Liver (tissue), 9 donors: ENCODE results near the gene KANK4. TPM values are rescaled to one million over a fixed set of nuclear protein-coding genes. Genes with fewer than 3 reads are reported as not detected.

ENCODE experiments used
- DNase-seq: peaks from one replicate; pipeline ENCODE4 v3.0.0-alpha.2; 2017; ENCODE audit warnings: low spot score
- H3K27ac ChIP-seq, 2 donors: one replicate each; pipeline ENCODE4 v1.7.0; 2013; ENCODE audit warnings: inconsistent platforms in 2 of 2, low read length in 2 of 2, control low read depth in 1 of 2, low read depth in 1 of 2, mild to moderate bottlenecking in 1 of 2
- H3K27me3 ChIP-seq, 4 donors: one replicate each; pipeline versions ENCODE4 v1.6.1 to v1.7.0; 2013; ENCODE audit warnings: low read length in 3 of 4, inconsistent platforms in 1 of 4, mild to moderate bottlenecking in 1 of 4, moderate library complexity in 1 of 4; ENCODE audit not compliant: control insufficient read depth in 4 of 4, insufficient read depth in 4 of 4
- H3K36me3 ChIP-seq, 4 donors: one replicate each; pipeline versions ENCODE4 v1.6.1 to v1.7.0; 2013; ENCODE audit warnings: low read length in 3 of 4, mild to moderate bottlenecking in 3 of 4, low read depth in 1 of 4, moderate library complexity in 1 of 4; ENCODE audit not compliant: control insufficient read depth in 4 of 4, insufficient read depth in 3 of 4
- H3K4me1 ChIP-seq, 4 donors: one replicate each; pipeline versions ENCODE4 v1.6.1 to v1.7.0; 2013; ENCODE audit warnings: low read length in 3 of 4, mild to moderate bottlenecking in 3 of 4, moderate library complexity in 1 of 4; ENCODE audit not compliant: control insufficient read depth in 4 of 4, insufficient read depth in 4 of 4
- H3K4me3 ChIP-seq, 3 donors: one replicate each; pipeline versions ENCODE4 v1.6.1 to v1.7.0; 2013; ENCODE audit warnings: low read length in 3 of 3, control low read depth in 1 of 3, low read depth in 1 of 3, mild to moderate bottlenecking in 1 of 3
- H3K9ac ChIP-seq, 2 donors: one replicate each; pipeline ENCODE4 v1.7.0; 2013; ENCODE audit warnings: low read length in 2 of 2, mild to moderate bottlenecking in 2 of 2, moderate library complexity in 2 of 2, control low read depth in 1 of 2, low read depth in 1 of 2
- H3K9me3 ChIP-seq, 4 donors: one replicate each; pipeline versions ENCODE4 v1.6.1 to v1.7.0; 2013; ENCODE audit warnings: low read length in 3 of 4; ENCODE audit not compliant: control insufficient read depth in 4 of 4
- EGR1 ChIP-seq, 2 donors: IDR thresholded peaks; 2 replicates each; pipeline ENCODE4 v1.6.1; 2016 to 2018; ENCODE audit warnings: antibody characterized with exemption in 2 of 2, low read depth in 2 of 2
- FOXA2 ChIP-seq: IDR thresholded peaks from 2 replicates; pipeline ENCODE4 v1.6.1; 2016; ENCODE audit warnings: antibody characterized with exemption
- NR2F2 ChIP-seq: IDR thresholded peaks from 2 replicates; pipeline ENCODE4 v1.6.1; 2016; ENCODE audit warnings: antibody characterized with exemption
- SP1 ChIP-seq: IDR thresholded peaks from 2 replicates; pipeline ENCODE4 v1.6.1; 2018; ENCODE audit warnings: antibody characterized with exemption, mild to moderate bottlenecking
- WGBS: extraction: QIAGEN DNeasy Blood & Tissue Kit; methylation state at CpG from one replicate; pipeline ENCODE4 v1.1.7; 2013; 5-methylcytosine and 5-hydroxymethylcytosine counted together
- polyA plus RNA-seq, 2 donors: library from polyadenylated mRNA; stranded (reverse) in 1 of 2; unstranded in 1 of 2; fragments of 200-250 nt in 1 of 2; fragments of >200 nt in 1 of 2; fragmentation: Nextera tagmentation in 1 of 2; extraction: Ambion mirVana in 1 of 2; gene quantifications; one replicate each; pipeline versions ENCODE4 v1.2.1 to v1.2.3, GENCODE V29; 2013 to 2015
- total RNA-seq, 2 donors: library from RNA; depleted of rRNA; stranded (reverse); fragments of >200 nt; gene quantifications; one replicate each; pipeline ENCODE4 v1.2.3, GENCODE V29; 2014
- TF ChIP-seq, protein P1 (sequence below): fragments of 150-350 bp; IDR thresholded peaks from 2 replicates; pipeline ENCODE4 v1.5.1; 2017; ENCODE audit warnings: improper control_type of control experiment, low read depth, low read length; ENCODE audit not compliant: missing input control
- TF ChIP-seq, protein P2 (sequence below): IDR thresholded peaks from 2 replicates; pipeline ENCODE4 v1.6.1; 2016; ENCODE audit warnings: antibody characterized with exemption, mild to moderate bottlenecking
- TF ChIP-seq, protein P3 (sequence below): IDR thresholded peaks from 2 replicates; pipeline ENCODE4 v1.6.1; 2016; ENCODE audit warnings: antibody characterized with exemption
- TF ChIP-seq, protein P4 (sequence below): IDR thresholded peaks from 2 replicates; pipeline ENCODE4 v1.6.1; 2016; ENCODE audit warnings: antibody characterized with exemption
- TF ChIP-seq, protein P5 (sequence below): IDR thresholded peaks from 2 replicates; pipeline ENCODE4 v1.6.1; 2016; ENCODE audit warnings: antibody characterized with exemption
- donor health status: healthy.
- donor health status: healthy.
- donor health status: healthy.
- donor health status: healthy.
- donor health status: healthy.

The KANK4 gene
- total and polyA plus RNA-seq, 4 donors = 0.58 to 4.6 (median 1.1) TPM

DNA sequence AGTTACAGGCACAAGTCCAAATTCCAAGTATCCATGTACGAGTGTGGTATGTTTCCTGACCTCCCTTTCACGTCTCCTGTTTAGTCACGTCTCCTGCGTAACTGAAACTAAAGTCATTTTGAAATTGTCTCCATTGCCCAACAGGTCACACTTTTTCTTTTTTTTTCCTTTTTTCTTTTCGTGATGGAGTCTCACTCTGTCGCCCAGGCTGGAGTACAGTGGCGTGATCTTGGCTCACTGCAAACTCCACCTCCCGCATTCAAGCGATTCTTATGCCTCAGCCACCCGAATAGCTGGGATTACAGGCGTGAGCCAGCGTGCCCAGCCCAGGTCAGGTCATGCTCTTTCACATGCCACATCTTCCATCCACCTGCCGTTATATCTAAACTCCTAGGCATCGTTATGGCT is 86.4 kb downstream of the KANK4 start:
- TF ChIP-seq FOXA2 (no peak), EGR1 (IDR thresholded peaks at IDR 0.05; ENCODE audit: low read depth in 2 of 2) (no peak), NR2F2 (no peak), SP1 (no peak)
- TF ChIP-seq, protein P1, sequence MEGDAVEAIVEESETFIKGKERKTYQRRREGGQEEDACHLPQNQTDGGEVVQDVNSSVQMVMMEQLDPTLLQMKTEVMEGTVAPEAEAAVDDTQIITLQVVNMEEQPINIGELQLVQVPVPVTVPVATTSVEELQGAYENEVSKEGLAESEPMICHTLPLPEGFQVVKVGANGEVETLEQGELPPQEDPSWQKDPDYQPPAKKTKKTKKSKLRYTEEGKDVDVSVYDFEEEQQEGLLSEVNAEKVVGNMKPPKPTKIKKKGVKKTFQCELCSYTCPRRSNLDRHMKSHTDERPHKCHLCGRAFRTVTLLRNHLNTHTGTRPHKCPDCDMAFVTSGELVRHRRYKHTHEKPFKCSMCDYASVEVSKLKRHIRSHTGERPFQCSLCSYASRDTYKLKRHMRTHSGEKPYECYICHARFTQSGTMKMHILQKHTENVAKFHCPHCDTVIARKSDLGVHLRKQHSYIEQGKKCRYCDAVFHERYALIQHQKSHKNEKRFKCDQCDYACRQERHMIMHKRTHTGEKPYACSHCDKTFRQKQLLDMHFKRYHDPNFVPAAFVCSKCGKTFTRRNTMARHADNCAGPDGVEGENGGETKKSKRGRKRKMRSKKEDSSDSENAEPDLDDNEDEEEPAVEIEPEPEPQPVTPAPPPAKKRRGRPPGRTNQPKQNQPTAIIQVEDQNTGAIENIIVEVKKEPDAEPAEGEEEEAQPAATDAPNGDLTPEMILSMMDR = no peak
- TF ChIP-seq, protein P2, sequence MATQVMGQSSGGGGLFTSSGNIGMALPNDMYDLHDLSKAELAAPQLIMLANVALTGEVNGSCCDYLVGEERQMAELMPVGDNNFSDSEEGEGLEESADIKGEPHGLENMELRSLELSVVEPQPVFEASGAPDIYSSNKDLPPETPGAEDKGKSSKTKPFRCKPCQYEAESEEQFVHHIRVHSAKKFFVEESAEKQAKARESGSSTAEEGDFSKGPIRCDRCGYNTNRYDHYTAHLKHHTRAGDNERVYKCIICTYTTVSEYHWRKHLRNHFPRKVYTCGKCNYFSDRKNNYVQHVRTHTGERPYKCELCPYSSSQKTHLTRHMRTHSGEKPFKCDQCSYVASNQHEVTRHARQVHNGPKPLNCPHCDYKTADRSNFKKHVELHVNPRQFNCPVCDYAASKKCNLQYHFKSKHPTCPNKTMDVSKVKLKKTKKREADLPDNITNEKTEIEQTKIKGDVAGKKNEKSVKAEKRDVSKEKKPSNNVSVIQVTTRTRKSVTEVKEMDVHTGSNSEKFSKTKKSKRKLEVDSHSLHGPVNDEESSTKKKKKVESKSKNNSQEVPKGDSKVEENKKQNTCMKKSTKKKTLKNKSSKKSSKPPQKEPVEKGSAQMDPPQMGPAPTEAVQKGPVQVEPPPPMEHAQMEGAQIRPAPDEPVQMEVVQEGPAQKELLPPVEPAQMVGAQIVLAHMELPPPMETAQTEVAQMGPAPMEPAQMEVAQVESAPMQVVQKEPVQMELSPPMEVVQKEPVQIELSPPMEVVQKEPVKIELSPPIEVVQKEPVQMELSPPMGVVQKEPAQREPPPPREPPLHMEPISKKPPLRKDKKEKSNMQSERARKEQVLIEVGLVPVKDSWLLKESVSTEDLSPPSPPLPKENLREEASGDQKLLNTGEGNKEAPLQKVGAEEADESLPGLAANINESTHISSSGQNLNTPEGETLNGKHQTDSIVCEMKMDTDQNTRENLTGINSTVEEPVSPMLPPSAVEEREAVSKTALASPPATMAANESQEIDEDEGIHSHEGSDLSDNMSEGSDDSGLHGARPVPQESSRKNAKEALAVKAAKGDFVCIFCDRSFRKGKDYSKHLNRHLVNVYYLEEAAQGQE = no peak
- TF ChIP-seq, protein P3, sequence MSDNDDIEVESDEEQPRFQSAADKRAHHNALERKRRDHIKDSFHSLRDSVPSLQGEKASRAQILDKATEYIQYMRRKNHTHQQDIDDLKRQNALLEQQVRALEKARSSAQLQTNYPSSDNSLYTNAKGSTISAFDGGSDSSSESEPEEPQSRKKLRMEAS = no peak
- TF ChIP-seq, protein P4, sequence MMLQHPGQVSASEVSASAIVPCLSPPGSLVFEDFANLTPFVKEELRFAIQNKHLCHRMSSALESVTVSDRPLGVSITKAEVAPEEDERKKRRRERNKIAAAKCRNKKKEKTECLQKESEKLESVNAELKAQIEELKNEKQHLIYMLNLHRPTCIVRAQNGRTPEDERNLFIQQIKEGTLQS = no peak
- H3K27ac ChIP-seq = no peak overlapping the region

DNA sequence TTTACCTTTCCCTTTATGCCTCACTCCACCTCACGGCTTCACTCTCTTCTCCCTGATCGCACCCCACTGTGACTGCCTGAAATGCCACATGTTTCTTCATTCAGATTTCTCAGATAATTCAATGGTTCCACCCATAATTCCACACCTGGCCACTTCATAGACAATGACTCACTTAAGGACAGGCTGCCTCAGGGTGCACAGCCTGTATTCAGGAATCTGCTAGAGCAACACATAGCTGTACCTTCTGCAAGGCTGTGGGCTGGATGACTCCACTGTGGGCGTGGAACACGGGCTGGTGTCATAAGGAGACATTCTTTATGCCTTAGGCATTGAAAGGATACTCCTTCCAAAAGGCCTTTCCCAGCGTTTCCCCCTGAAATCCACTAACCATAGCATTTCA is 88.5 kb downstream of the KANK4 start:
- Histone ChIP-seq H3K9ac (no peak overlapping the region), H3K36me3 (no peaks in the 10 kb centered on the region), H3K4me3 (no peak overlapping the region), H3K27me3 (no peaks in the 10 kb centered on the region), H3K27ac (no peak overlapping the region), H3K4me1 (peaks cover 0 to 3% (median 0%) of the 10 kb centered on the region in 4 donors), H3K9me3 (no peaks in the 10 kb centered on the region)
- DNase-seq = no peak
- TF ChIP-seq, protein P5, sequence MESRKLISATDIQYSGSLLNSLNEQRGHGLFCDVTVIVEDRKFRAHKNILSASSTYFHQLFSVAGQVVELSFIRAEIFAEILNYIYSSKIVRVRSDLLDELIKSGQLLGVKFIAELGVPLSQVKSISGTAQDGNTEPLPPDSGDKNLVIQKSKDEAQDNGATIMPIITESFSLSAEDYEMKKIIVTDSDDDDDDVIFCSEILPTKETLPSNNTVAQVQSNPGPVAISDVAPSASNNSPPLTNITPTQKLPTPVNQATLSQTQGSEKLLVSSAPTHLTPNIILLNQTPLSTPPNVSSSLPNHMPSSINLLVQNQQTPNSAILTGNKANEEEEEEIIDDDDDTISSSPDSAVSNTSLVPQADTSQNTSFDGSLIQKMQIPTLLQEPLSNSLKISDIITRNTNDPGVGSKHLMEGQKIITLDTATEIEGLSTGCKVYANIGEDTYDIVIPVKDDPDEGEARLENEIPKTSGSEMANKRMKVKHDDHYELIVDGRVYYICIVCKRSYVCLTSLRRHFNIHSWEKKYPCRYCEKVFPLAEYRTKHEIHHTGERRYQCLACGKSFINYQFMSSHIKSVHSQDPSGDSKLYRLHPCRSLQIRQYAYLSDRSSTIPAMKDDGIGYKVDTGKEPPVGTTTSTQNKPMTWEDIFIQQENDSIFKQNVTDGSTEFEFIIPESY = no peak
- TF ChIP-seq, protein P4 = no peak
- no peak for TF ChIP-seq SP1
- WGBS = 90% methylated on average over 5 of the region's 5 CpGs

More for the DNA sequence above, 86.4 kb downstream of the KANK4 start:
- WGBS = 62% methylated on average over 14 of the region's 14 CpGs
- no peaks in the 10 kb centered on the region for H3K36me3 ChIP-seq
- no peak for DNase-seq
- peaks cover 0 to 3% (median 0%) of the 10 kb centered on the region in 4 donors for H3K4me1 ChIP-seq
- H3K4me3 ChIP-seq = no peak overlapping the region
- no peaks in the 10 kb centered on the region for H3K9me3 ChIP-seq
- no peak overlapping the region for H3K9ac ChIP-seq
- H3K27me3 ChIP-seq = no peaks in the 10 kb centered on the region
